ENCODE data around the gene MME.
"Not testable (repeated sequence)": the region's sequence is repeated elsewhere in the genome, so short reads cannot be mapped to it uniquely, and the experiment has no call there.

MME gene

DNA sequence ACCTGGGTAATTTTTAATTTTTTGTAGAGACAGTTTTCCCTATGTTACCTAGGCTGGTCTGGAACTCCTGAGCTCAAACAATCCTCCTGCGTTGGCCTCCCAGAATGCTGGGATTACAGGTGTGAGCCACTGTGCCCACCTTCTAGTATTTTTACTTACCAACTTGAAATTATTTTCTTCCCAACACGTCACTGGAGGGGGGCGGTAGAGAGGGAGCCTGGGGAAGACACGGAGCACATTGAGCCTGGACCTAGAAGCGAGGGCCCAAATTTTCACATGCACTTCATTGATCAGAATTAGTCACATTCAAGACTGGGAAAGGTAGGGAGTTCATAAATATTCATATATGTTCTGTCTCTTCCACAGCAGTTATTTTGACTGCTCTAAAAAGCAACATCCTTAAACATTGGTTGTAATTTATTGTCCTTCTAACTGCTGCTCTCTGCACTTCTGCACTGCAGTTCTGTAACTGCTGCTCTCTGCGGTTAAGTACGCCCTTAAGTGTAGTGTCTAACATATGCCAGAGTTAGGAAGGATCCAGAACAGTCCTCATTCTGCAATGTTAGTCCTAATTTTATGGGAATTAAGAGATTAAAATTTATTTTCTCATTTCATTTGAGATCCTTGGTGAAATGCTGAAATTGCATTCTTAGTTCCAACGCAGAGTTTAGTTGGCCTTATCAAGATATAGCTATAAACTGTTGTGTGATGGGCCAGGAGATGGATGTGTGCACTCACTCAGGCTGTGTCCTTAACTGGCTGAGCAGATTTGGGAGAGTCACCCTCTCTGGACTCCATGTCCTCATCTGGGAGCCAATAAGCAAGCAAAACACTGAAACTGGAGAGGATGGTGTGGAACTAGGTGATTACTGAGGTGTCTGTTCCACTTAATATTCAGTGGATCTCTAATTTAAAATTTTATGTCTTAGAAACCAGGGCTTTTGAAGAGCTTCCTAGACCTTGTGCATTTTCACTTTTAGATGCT, 115.1 kb downstream of the MME start:
- DNase-seq (ENCODE audit: low spot score) = no peak

DNA sequence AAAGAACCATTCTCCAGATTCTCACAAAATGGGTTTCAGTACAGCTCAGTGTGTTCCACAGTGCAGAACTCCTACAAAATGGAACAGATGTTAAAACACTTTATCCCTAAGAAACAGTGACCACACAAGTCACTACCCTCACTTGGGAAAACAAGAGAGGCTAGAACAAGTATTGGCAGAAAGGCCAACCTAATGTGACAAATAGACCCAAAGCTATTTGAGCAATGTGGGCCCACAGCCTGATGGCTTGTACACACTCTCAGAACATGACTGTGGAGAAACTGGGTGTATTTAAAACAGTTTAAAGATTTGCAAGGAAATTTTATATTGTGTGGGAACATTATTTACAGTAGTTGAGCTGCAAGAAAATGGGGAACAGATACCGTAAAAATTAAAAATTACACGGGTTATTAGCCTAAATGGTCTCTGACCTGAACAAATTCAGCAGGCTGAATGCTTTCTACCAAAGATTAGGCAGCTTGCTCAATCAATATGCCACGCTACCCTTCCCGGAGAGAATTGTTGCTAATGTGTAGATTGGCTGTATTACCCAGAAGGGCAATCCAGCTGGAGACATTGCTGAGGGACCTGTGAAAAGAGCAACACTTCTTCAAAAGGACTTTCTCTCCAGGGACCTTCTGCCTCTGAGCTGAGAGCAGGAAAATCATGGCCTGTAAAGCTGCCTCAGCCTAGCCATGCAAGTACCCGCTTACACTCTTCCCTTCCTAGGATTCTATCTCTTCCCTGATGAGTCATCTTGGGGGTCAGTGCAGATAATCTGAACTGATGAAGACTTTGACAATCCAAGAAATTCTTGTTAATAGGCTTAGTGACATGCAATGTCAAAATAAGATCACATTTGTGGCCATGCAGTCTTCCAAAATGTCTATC, 116.3 kb downstream of the MME start:
- DNase-seq (ENCODE audit: low spot score) = no peak

DNA sequence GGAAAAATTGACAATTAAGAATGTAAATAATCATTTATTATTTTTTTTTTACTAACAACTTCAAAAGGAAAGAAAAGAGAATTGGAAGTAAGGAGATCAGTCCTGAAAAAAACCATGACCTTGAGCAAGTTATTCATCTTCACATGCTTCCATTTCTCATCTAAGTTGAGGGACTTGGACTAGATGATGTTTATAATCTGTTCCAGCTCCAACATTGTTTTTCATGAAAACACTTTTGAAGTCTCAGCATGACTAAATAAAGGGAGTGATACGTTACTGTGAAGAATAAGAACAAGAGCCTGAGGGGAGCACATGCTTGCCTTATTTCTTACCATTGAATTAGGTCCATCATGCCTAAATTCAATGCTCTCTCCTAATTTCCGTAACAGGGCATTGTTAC, 117.7 kb downstream of the MME start:
- no peak for DNase-seq (ENCODE audit: low spot score)

DNA sequence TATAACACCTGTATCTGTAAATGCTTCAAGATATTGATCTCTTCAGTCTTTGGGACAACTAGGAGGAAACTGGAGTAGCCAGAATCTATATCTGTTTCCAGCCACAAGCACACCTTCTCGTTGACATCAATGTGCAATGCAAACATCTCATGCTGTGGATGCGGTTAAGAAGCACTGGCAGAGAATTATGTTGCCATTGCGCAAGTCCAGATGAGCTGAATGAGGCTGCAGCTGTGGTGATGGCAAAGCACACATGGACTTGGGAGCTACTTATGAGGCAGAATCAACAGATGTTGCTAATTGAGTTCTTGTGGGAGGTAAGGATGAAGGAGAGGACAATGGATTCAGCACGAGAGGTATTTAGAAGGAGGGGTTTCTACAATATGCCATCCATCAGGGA, 122.5 kb downstream of the MME start:
- no peak for DNase-seq (ENCODE audit: low spot score)

DNA sequence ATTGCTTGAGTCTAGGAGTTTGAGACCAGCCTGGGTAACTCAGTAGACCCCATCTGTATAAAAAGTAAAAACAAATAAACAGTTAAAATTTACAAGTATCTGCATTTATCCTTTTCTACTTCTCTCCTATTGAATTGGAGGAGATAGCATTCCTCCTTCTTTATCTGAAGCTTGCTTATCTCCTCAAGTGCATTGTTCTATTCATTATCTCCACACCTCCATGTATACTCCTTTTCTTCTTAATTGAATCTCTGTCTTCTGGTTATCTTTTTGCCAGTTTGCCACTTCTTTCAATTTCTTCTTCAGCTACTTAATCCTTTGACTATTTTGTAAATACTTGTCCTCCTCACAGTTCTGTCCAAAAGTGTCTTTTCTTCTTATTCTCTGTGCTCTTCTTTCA, 124.7 kb downstream of the MME start:
- no peak for DNase-seq (ENCODE audit: low spot score)

DNA sequence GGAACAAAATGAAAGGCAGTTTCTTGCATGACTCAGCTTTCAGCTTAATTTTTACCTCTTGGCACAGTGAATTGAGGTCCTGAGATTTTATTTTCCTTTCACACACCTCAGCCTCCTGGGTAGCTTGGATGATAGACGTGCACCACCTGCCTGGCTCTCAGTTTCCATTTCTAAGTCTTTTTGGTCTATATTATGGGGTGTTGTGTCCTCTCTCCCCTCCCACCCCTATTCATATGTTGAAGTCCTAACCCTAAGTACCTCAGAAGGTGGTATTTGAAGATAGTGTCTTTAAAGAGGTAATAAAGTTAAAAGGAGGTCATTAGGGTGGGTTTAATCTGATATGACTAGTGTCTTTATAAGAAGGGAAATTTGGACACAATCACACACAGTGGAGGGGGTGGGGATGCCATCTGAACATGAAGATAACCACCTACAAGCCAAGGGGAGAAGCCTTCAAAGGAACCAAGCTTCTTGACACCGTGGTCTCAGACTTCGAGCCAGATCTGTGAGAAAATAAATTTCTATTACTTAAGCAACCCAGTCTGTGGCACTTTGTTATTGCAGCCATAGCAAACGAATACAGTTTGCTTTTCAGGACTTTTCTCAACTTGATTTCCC, 128.2 kb downstream of the MME start:
- DNase-seq (ENCODE audit: low spot score) = no peak

DNA sequence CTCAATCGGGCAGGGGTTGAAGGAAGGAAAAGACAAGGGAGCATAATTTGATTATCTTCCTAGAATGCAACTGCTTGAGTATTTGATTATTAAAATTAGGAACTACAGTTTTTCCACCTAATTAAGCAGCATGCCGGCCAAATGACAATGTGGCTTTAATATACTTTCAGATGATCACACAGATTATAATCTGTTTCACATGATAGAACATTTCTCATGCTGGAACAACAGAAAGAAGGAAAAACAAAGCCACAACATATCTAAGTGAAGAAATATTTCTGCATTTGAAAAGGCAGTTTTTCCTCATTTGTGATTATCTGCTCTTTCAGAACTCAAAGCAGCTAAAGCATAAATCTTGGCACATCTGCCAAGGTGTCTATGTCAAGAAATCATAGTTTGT, 130.6 kb downstream of the MME start:
- no peak for DNase-seq (ENCODE audit: low spot score)

DNA sequence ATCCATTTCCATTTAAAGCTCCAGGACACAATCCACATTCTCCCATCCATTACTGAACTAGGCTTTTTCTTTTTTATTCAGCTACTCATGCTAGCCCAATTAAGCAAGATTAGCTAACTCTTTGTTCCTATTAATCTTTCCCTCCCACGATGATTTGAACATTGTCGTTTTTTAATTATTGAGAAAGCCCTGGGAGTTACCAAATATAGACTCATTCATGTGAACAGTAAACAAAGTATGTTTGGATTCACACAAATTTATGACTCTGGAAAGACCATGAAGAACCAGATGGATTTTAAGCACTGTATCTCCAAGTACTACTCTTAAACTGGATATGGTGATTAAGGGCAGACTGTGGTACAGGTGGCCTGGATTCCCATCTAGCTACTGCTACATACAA, 131.1 kb downstream of the MME start:
- DNase-seq (ENCODE audit: low spot score) = no peak

DNA sequence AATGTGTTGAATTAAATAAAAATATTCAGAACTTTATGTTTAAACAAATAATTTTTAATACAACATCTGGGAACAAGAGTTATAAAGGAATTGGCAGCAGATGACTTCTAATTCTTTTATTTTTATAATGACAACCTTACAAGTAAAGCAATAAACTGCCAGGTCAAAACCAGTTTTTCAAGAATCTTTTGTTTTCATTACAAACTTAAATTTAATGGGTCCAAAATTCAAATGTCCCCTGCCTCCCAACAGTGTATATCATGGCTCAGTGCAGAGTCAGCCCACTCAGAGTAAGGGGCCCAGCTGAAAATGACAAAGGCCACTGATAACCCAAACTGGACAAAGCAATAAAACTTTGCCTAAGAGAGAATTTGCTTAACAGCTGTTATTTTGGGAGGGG, 131.8 kb downstream of the MME start:
- DNase-seq (ENCODE audit: low spot score) = no peak

DNA sequence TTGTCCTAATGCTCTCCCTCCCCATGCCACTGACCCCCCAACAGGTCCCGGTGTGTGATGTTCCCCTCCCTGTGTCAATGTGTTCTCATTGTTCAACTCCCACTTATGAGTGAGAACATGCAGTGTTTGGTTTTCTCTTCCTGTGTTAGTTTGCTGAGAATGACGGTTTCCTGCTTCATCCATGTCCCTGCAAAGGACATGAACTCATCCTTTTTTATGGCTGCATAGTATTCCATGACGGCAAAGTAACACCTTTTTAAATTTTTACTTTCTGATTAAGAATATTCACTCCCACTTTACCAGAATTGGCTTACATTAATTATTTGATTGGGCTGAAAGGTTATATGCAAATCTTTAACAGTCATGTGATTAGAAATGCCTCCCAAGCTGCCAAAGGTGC, 135.9 kb downstream of the MME start:
- DNase-seq (ENCODE audit: low spot score) = not testable (repeated sequence)

DNA sequence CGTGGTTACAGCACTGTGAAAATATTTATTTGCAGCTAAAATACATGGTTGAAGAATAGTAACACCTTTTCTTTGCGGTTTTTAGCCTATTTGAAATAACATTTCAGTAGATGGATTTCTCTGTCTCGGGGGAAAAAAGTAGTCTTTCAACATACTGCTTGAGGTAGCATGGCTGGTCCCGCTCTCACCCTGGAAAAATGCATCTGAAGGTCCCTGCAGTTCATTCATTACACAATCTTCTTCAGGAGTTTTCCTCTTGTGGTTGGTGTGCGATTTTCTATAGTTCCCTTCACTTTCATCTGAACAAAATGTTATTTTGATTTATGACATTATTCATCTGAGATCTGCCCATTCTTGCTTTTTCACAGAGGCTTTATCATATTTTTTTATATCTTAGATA, 137.5 kb downstream of the MME start:
- no peak for DNase-seq (ENCODE audit: low spot score)

DNA sequence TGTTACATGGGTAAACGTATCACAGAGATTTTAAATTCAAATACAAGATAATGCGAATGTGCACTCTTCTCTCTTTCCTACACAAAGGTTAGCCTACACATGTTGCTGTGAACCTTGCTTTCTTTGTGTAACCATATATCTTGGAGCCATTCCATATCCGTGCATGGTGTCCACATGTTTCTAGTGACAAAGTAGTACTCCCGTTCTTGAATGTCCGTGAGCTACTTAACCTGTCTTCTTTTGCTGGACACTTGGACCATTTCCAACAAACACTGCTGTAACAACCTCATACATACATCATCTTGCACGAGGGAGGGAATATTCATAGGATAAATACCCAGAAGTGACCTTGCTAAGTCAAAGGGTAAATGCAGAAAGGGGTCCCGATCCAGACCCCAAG, 138.3 kb downstream of the MME start:
- DNase-seq (ENCODE audit: low spot score) = no peak

DNA sequence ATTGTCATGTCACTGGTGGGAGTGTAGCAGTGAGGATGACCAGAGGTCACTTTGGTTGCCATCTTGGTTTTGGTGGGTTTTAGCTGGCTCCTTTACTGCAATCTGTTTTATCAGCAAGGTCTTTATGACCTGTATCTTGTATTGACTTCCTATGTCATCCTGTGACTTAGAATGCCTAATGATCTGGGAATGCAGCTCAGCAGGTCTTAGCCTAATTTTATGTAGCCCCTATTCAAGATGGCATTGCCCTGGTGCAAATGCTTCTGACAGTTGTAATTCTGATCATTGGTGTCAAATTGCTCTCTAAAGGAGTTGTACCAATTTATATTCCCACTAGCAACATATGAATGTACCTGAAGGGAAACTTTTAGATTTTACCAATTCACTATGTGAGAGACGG, 139.0 kb downstream of the MME start:
- no peak for DNase-seq (ENCODE audit: low spot score)

DNA sequence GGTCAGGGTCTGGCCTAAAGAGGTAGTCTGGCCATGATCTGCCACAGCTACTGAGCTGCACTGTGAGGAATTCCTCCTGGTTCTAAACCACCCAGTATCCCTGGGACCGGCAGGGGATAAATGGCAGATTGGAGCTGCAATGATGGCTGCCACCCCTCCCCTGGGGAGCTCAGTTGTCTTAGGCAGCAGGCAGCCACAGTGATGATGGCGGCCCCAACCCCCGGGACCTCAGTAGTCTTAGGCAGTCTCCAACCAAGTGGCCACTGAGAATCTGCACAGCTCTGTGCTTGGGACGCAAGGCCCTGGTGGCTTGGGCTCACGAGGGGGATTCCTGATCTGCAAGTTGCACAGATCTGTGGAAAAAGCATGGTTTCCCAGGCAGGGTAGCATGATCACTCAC, 145.3 kb downstream of the MME start:
- no peak for DNase-seq (ENCODE audit: low spot score)

DNA sequence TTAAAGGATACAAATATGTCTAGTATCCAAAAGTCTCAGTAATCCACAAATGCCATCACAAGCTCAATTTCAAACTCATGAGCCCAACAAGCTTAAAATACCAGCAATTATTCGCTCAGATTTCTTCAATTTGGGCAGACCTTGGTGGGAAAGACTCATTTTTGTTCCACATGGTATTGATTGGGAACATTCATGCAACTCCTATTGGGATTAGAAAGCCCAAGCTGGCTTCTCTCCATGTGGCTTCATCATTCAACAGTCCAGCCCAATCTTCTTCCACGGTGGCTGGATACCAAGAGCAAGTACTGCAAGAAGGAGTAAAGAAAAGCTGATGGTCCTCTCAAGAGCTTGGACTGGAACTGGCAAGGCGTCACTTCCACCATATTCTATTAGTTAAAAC, 147.0 kb downstream of the MME start:
- no peak for DNase-seq (ENCODE audit: low spot score)

DNA sequence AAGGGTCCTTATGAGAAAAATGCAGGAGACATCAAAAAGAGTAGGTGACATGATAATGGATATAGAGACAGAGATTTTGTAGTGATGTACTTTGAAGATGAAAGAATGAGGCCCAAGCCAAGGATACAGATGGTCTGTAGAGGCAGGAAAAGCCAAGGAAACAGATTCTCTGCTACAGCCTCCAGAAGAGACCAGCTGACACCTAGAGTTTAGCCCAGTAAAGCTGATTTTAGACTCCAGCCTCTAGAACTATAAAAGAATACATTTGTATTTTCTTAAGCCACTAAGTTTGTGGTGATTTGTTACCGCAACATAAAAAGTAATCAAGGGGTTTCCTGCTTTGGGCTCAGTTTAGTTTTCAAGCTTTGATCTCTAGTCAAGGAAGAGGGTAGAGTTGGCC, 148.6 kb downstream of the MME start:
- no peak for DNase-seq (ENCODE audit: low spot score)

DNA sequence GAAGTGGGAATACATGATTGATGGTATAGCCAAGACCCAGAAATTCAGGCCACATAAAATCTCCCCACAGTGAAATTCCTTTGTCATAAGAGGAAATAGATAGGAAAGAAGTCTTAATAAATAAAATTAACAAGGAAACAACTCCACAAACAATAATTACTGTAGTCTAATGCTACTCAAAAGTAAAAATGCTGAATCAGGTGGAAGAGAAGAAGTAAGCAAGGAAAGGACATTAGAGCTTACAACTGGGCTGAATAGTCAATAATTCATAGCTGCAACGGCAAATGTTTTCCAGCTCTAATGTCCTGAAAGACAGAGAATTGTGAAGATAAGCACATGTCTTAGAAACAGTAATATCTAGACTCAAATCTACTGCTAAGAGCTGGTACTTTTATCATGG, 149.0 kb downstream of the MME start:
- no peak for DNase-seq (ENCODE audit: low spot score)

DNA sequence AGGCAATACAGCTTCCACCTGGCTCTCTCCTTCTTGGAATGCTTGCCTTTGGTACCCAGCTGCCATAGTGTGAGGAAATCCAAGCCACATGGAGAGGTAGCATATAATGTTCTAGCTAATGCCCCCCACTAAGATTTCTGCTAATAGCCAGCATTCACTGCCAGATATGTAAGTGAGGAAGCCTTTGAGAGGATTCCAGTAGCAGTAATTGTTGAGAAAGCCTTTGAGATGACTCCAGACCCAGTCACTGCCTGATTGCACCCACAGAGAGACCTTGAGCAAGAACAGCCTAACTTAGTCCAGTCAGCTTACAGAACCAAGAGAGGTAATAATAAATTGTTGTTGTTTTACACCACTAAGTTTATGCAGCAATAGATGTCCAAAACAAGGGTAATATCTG, 150.3 kb downstream of the MME start:
- no peak for DNase-seq (ENCODE audit: low spot score)

DNA sequence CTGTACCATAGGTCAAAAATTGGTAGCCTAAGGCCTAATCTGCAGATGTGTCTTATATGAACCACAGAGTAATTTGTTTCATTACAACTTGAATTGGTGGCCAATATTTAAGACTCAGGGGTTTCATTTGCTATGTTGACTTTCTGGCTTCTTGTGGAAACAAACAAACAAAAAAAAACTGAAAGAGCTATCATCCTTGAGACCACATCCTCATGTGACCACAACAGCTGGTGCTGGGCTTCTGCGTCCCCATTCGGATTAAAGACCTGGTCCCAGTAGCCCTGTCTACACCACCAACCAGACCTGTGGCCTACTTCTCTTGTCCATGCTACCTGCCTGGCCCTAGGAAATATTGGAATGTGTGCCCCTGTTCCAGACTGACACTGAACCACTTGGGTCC, 151.7 kb downstream of the MME start:
- no peak for DNase-seq (ENCODE audit: low spot score)

DNA sequence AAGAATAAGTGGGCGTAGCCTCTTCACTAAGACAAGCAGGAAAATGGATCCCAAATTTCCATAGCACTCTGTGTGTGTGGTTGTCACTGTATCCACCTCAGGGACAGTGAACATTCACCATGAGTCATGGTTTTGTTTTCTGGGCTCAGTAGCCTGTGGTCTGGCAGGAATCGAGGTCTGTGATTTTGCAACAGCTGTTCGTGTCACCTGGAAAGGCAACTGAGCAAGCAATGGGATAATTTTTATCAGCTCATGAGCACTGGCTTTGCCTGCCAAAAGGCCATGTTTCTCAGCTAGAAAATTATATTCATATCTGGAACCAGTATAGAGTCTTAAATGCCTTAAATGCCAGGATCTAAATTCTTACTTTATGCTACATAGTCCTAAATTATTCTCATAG, 152.5 kb downstream of the MME start:
- DNase-seq (ENCODE audit: low spot score) = no peak

DNA sequence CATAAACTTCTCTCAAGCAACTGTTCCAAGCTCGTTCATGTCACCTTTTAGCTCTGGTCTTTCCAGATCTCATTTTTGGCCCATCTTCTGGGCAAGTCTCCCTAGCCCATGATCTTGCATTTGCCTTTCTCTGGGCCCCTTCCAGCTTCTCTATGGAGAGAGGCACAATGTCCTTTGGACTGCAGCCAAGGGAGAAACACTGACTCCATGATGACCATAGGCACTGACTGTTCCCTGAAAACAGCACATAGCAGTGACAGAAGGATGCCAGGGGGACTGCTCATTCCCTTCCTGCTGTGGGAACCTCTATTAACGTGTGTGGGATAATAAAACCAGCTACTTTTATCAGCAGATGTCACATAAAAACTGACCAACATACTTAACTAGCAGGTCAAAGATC, 153.1 kb downstream of the MME start:
- peak; percentile 14 for DNase-seq (ENCODE audit: low spot score)
